CD14-positive monocyte (primary cell): ENCODE data around the gene EIF5AL1. TPM values are rescaled to one million over a fixed set of nuclear protein-coding genes. Genes with fewer than 3 reads are reported as not detected.

ENCODE experiments used
- DNase-seq, 3 donors: peaks; one replicate each; pipeline ENCODE4 v3.0.0-alpha.2; 2011 to 2022
- H2AFZ ChIP-seq: 2 replicates; pipeline ENCODE4 v1.6.0; 2012; ENCODE audit warnings: mild to moderate bottlenecking, low read depth, low read length, inconsistent platforms; ENCODE audit not compliant: insufficient read depth, poor library complexity, severe bottlenecking
- H3K27ac ChIP-seq, 2 donors: 1 replicate in 1 of 2; 2 replicates in 1 of 2; pipeline ENCODE4 v1.5.1; 2012 to 2013; ENCODE audit warnings: low read length in 2 of 2, control low read depth in 1 of 2, inconsistent platforms in 1 of 2, low read depth in 1 of 2, mild to moderate bottlenecking in 1 of 2
- H3K27me3 ChIP-seq, 2 donors: one replicate each; pipeline versions ENCODE4 v1.6.0 to v1.6.1; 2011 to 2013; ENCODE audit warnings: low read length in 2 of 2; ENCODE audit not compliant: control insufficient read depth in 2 of 2, insufficient read depth in 2 of 2
- H3K36me3 ChIP-seq, 2 donors: replicated peaks in 1 of 2; 1 replicate in 1 of 2; 2 replicates in 1 of 2; pipeline versions ENCODE4 v1.5.1 to v1.6.1; 2012 to 2013; ENCODE audit warnings: low read length in 2 of 2, control low read depth in 1 of 2, inconsistent platforms in 1 of 2, mild to moderate bottlenecking in 1 of 2; ENCODE audit not compliant: insufficient read depth in 2 of 2, control insufficient read depth in 1 of 2
- H3K4me1 ChIP-seq, 2 donors: 1 replicate in 1 of 2; 2 replicates in 1 of 2; pipeline versions ENCODE4 v1.5.1 to v1.6.1; 2012 to 2013; ENCODE audit warnings: low read length in 2 of 2, control low read depth in 1 of 2, inconsistent platforms in 1 of 2, mild to moderate bottlenecking in 1 of 2, moderate library complexity in 1 of 2; ENCODE audit not compliant: insufficient read depth in 2 of 2, control insufficient read depth in 1 of 2
- H3K4me2 ChIP-seq: replicated peaks from 2 replicates; pipeline ENCODE3; 2012; ENCODE audit warnings: low read length, moderate library complexity, mild to moderate bottlenecking; ENCODE audit not compliant: poor library complexity, severe bottlenecking; ENCODE audit errors: extremely low read depth
- H3K4me3 ChIP-seq, 3 experiments: fragments of 200-600 bp in 1 of 3; sonication (generic) in 1 of 3; replicated peaks in 1 of 3; 1 replicate in 2 of 3; 2 replicates in 1 of 3; pipeline ENCODE4 v1.5.1; 2011 to 2013; ENCODE audit warnings: low read length in 3 of 3, mild to moderate bottlenecking in 3 of 3, control low read depth in 2 of 3, low read depth in 2 of 3, inconsistent platforms in 1 of 3, moderate library complexity in 1 of 3
- H3K79me2 ChIP-seq: 2 replicates; pipeline ENCODE4 v1.6.0; 2012; ENCODE audit warnings: mild to moderate bottlenecking, control low read depth, inconsistent platforms, low read length, moderate library complexity; ENCODE audit not compliant: insufficient read depth
- H3K9ac ChIP-seq: 2 replicates; pipeline ENCODE4 v1.6.0; 2017; ENCODE audit warnings: low read length, mild to moderate bottlenecking; ENCODE audit not compliant: insufficient read depth, poor library complexity, severe bottlenecking
- H3K9me3 ChIP-seq, 2 donors: replicated peaks in 1 of 2; 1 replicate in 1 of 2; 2 replicates in 1 of 2; pipeline versions ENCODE4 v1.5.1 to v1.6.1; 2012 to 2013; ENCODE audit warnings: low read length in 2 of 2, control low read depth in 1 of 2; ENCODE audit not compliant: control insufficient read depth in 1 of 2, insufficient read depth in 1 of 2
- H4K20me1 ChIP-seq: 2 replicates; pipeline ENCODE4 v1.6.0; 2012; ENCODE audit warnings: mild to moderate bottlenecking, low read length, control low read depth, moderate library complexity; ENCODE audit not compliant: insufficient read depth
- H3K27ac Mint-ChIP-seq, 7 donors: one replicate each; pipeline ENCODE4 v1.8.0; 2020; ENCODE audit warnings: mild to moderate bottlenecking in 7 of 7, mixed read lengths in 7 of 7, moderate library complexity in 6 of 7, inconsistent platforms in 2 of 7
- H3K27me3 Mint-ChIP-seq, 3 donors: one replicate each; pipeline ENCODE4 v1.8.0; 2021 to 2022; ENCODE audit warnings: low read depth in 3 of 3, mild to moderate bottlenecking in 3 of 3, mixed read lengths in 3 of 3, moderate library complexity in 3 of 3, inconsistent platforms in 1 of 3
- H3K36me3 Mint-ChIP-seq, 2 donors: one replicate each; pipeline ENCODE4 v1.8.0; 2020; ENCODE audit warnings: mixed read lengths in 2 of 2, inconsistent platforms in 1 of 2, mild to moderate bottlenecking in 1 of 2
- H3K4me1 Mint-ChIP-seq: one replicate; pipeline ENCODE4 v1.8.0; 2020; ENCODE audit warnings: mild to moderate bottlenecking, mixed read lengths
- H3K4me3 Mint-ChIP-seq, 2 donors: one replicate each; pipeline ENCODE4 v1.8.0; 2020; ENCODE audit warnings: mild to moderate bottlenecking in 2 of 2, mixed read lengths in 2 of 2, moderate library complexity in 1 of 2
- H3K9me3 Mint-ChIP-seq, 7 donors: one replicate each; pipeline ENCODE4 v1.8.0; 2020 to 2022; ENCODE audit warnings: mixed read lengths in 7 of 7, mild to moderate bottlenecking in 6 of 7, moderate library complexity in 6 of 7, inconsistent platforms in 2 of 7
- WGBS: methylation state at CpG from one replicate; pipeline ENCODE4 v1.1.5; 2013; ENCODE audit warnings: missing lambda C conversion rate; ENCODE audit not compliant: insufficient coverage; 5-methylcytosine and 5-hydroxymethylcytosine counted together
- intact Hi-C, 2 donors: fragments of 100-400 bp; cut with micrococcal nuclease; formaldehyde crosslinking; loops; one replicate each; pipeline versions ENCODE4 v1.15.0 to v1.15.1; 2023
- polyA plus RNA-seq, 3 donors: library from polyadenylated mRNA; depleted of rRNA in 1 of 3; unstranded in 2 of 3; stranded (reverse) in 1 of 3; fragments of 300-500 nt in 2 of 3; fragments of >200 nt in 1 of 3; fragmentation: Illumina TruSeq in 2 of 3; gene quantifications; 1 replicate in 2 of 3; 2 replicates in 1 of 3; pipeline ENCODE4 v1.2.3, GENCODE V29; 2012 to 2021
- TF ChIP-seq, protein P1 (sequence below): fragments of 200-600 bp; IDR thresholded peaks from one replicate; pipeline ENCODE4 v1.8.0; 2022; ENCODE audit warnings: antibody characterized with exemption, mild to moderate bottlenecking

Gene EIF5AL1
- polyA plus RNA-seq, 3 donors: 0.16 to 1.7 (median 0.17) TPM

DNA sequence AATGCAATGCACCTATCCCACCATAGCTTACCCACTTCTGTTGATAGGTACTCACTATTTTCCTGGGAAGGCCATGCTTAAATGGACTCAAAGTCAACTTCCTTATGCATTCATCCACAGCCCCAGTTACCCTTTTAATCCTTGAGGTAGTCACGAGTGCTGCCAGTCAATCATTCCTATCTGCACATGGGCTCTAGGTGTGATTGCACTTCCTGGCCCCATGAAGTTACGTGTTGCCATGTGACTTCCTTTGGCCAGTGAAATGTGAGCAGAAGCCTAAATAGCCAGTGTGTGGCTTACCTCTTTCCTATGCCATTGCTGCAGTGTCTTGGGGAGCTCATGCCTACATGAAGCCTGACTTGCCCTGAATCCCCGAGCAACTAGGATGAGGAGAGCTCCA is 23.5 kb upstream of the EIF5AL1 start:
- Mint-ChIP-seq H3K9me3 (no peaks in the 10 kb centered on the region), H3K4me3 (no peak overlapping the region), H3K4me1 (peaks cover 6% of the 10 kb centered on the region), H3K36me3 (no peaks in the 10 kb centered on the region), H3K27me3 (peaks cover 2 to 7% (median 3%) of the 10 kb centered on the region in 3 donors), H3K27ac (no peak overlapping the region)
- H3K27ac ChIP-seq: no peak overlapping the region
- TF ChIP-seq, protein P1, sequence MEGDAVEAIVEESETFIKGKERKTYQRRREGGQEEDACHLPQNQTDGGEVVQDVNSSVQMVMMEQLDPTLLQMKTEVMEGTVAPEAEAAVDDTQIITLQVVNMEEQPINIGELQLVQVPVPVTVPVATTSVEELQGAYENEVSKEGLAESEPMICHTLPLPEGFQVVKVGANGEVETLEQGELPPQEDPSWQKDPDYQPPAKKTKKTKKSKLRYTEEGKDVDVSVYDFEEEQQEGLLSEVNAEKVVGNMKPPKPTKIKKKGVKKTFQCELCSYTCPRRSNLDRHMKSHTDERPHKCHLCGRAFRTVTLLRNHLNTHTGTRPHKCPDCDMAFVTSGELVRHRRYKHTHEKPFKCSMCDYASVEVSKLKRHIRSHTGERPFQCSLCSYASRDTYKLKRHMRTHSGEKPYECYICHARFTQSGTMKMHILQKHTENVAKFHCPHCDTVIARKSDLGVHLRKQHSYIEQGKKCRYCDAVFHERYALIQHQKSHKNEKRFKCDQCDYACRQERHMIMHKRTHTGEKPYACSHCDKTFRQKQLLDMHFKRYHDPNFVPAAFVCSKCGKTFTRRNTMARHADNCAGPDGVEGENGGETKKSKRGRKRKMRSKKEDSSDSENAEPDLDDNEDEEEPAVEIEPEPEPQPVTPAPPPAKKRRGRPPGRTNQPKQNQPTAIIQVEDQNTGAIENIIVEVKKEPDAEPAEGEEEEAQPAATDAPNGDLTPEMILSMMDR: no peak
- H3K9me3 ChIP-seq: no peaks in the 10 kb centered on the region
- H3K9ac ChIP-seq: no peak overlapping the region
- H2AFZ ChIP-seq: no peak overlapping the region
- H3K4me3 ChIP-seq: no peak overlapping the region
- no peaks in the 10 kb centered on the region for H4K20me1 ChIP-seq
- no peaks in the 10 kb centered on the region for H3K36me3 ChIP-seq
- no peaks in the 10 kb centered on the region for H3K27me3 ChIP-seq
- no peaks in the 10 kb centered on the region for H3K79me2 ChIP-seq
- no peak overlapping the region for H3K4me2 ChIP-seq
- H3K4me1 ChIP-seq: no peaks in the 10 kb centered on the region
- intact Hi-C loops: loop anchor here (5.0 kb wide), 2 partner anchors 112 to 117 kb away; no protein-coding TSS in a partner anchor
- no peak for DNase-seq
- WGBS: 20% methylated on average over 2 of the region's 3 CpGs

DNA sequence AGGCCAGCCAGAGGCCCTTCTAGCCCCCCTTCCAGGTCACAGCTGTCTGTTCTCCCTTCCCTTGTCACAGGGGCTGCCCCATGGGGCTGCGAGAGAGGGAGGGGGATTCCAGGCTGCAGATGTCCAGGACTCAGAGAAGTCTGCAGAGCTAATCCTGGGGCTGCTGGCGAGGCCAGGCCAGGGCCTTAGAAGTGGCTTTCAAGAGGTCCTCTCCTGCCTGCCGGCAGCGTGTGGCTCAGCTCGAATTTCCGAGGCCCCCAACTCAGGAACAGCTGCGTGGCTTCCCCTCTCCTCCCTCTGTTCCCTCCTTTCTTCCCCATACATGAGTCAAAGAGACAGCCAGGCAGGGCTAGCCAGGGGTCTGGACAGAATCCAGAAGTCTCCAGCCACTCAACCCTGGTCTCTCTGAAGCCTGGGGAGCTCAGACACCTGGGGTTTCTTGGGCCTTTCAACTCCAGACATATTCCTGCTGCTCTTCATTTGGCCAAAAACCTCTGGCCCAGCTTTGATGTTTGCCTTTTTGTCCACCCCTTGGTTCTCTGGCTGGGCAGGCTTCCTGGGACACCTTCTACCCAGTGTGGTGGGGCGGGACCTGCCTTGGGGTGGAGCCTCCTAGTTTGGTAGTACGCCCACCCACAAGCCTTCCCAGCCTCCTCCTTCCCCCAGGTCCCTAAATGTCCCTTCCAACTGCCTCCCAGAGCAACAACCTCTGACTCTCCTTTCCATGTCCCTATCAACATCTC is 21.8 kb upstream of the EIF5AL1 start:
- Histone ChIP-seq H3K4me3 (no peak overlapping the region), H2AFZ (no peak overlapping the region), H3K27ac (no peak overlapping the region), H3K9ac (no peak overlapping the region), H3K79me2 (no peaks in the 10 kb centered on the region), H3K4me1 (no peaks in the 10 kb centered on the region), H3K36me3 (no peaks in the 10 kb centered on the region), H4K20me1 (no peaks in the 10 kb centered on the region), H3K4me2 (no peak overlapping the region), H3K27me3 (no peaks in the 10 kb centered on the region), H3K9me3 (no peaks in the 10 kb centered on the region)
- Mint-ChIP-seq H3K9me3 (peaks cover 0 to 2% (median 0%) of the 10 kb centered on the region in 7 donors), H3K27me3 (peaks cover 8 to 13% (median 10%) of the 10 kb centered on the region in 3 donors), H3K4me3 (no peak overlapping the region), H3K27ac (no peak overlapping the region), H3K36me3 (no peaks in the 10 kb centered on the region), H3K4me1 (peaks cover 7% of the 10 kb centered on the region)
- WGBS: 83% methylated on average over 9 of the region's 9 CpGs
- TF ChIP-seq, protein P1: no peak
- intact Hi-C loops: no loop called here
- DNase-seq: no peak
